ENCODE data around the gene NCOA7.

- TF ChIP-seq CTCF (IDR thresholded peaks at IDR 0.05; ENCODE audit: low read depth, low read length) (no peak), EZH2phosphoT487 (IDR thresholded peaks at IDR 0.05; ENCODE audit: low read depth) (no peak)
These were observed 6.5 kb downstream of the NCOA7 start for GRCh38 chr6:125797120-125797885.

Data from OCI-LY3 (cell line).